Bladder microvascular endothelial cell (primary cell): ENCODE data around the gene ESPNL. TPM values are rescaled to one million over a fixed set of nuclear protein-coding genes. Genes with fewer than 3 reads are reported as not detected.

Experiments used
- total RNA-seq: library from RNA; depleted of rRNA; stranded (reverse); fragments of >200 nt; gene quantifications from 2 replicates; pipeline ENCODE4 v1.2.3, GENCODE V29; 2014

ESPNL gene, protein sequence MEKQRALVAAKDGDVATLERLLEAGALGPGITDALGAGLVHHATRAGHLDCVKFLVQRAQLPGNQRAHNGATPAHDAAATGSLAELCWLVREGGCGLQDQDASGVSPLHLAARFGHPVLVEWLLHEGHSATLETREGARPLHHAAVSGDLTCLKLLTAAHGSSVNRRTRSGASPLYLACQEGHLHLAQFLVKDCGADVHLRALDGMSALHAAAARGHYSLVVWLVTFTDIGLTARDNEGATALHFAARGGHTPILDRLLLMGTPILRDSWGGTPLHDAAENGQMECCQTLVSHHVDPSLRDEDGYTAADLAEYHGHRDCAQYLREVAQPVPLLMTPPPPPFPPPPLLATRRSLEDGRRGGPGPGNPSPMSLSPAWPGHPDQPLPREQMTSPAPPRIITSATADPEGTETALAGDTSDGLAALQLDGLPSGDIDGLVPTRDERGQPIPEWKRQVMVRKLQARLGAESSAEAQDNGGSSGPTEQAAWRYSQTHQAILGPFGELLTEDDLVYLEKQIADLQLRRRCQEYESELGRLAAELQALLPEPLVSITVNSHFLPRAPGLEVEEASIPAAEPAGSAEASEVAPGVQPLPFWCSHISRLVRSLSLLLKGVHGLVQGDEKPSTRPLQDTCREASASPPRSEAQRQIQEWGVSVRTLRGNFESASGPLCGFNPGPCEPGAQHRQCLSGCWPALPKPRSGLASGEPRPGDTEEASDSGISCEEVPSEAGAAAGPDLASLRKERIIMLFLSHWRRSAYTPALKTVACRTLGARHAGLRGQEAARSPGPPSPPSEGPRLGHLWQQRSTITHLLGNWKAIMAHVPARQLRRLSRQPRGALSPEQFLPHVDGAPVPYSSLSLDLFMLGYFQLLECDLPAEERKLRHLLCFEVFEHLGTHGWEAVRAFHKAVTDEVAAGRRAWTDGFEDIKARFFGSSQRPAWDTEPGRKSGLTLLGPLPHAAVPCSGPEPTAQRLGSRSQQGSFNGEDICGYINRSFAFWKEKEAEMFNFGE
- not detected in 2 replicates for total RNA-seq

DNA sequence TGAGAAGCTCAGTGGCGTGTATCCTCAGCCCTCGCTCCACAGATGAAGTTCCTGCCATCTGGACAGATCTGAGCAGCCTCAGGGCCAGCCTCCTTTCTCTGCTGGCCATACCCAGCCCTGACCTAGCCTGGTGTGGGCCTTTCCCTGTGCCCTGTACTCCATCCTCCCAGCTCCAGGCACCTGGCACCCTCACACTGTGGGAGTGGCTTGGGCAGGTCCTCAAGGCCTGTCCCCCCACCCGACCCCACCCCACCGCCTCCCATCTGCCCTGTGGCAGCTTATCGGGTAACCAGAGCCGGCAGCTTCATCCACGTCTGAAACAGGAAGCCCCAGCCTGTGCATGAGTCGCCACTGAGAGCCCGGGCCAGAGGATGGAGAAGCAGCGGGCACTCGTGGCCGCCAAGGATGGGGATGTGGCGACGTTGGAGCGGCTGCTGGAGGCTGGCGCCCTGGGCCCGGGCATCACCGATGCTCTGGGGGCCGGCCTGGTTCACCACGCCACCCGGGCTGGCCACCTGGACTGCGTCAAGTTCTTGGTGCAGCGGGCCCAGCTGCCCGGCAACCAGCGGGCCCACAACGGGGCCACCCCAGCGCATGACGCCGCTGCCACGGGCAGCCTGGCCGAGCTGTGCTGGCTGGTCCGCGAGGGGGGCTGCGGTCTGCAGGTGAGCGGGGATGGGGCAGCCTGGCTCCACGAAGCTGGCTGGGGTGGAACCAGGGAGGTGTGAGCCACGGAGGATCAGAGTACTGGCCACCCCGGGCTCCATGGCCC lies at the start of gene ESPNL:
ESPNL (plus strand) TSS at position 292 of the 772 bp plus-strand sequence; CDS start at position 372, 80 bp downstream.

DNA sequence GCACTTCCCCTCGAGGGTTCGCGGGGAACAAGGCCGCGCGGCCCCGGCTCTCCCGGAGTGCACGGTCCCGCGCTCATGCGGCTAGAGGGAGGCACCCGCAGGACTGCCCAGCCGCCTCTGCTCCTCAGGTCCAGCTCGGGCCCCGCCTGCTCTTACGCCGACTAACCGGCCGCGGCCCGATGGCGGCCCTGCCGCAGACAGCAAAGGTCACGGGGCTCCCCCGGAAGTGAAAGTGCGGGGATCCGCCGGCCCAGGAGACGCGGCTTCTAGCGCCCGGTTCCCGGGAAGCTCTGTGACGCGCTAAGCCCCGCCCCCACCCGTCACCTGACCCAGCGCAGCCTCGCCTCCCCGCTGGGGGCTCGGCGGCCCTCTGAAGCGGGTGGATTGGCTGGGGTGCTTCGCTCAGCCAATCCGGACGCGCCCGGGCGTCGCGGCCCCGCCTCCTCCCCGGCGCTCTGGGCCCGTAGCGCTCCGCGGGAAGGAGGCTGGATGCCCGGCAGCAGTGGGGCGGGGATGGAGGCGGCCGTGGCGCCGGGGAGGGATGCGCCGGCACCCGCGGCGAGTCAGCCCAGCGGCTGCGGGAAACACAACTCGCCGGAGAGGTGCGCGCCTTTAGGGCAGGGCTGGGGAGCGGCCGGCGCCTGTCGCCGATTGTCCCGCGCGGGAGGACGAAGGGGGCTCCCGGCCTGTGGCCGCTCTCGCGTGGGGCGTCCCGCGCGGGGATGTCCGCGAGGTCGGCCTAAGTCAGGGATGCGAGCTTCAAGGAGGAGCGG lies 39.4 kb upstream of the ESPNL start, which contains the start of gene SCLY:
SCLY (plus strand) TSS at position 460 of the 773 bp plus-strand sequence; CDS start at position 514, 54 bp downstream.

GRCh38 chr2:238138331-238139195 lies 38.4 kb downstream of the ESPNL start, which contains the start of gene KLHL30:
Gene KLHL30, plus strand, starts transcription at chr2:238138668. Its CDS starts 2,087 bp downstream, at chr2:238140755.

GRCh38 chr2:238158509-238159070 lies 58.5 kb downstream of the ESPNL start, which contains the start of gene ERFE:
Gene ERFE, plus strand, starts transcription at chr2:238158970. Its CDS starts 38 bp downstream, at chr2:238159008.

Other genes starting within 250 kb of the ESPNL start
- gene RAMP1, start 240.7 kb upstream of the ESPNL start, total RNA-seq = 0.25 TPM in 1 of 2 replicates, not detected in the other
- gene UBE2F, start 133.3 kb upstream of the ESPNL start, total RNA-seq = 28.3 and 38.3 TPM in 2 replicates
- gene SCLY, start 39.3 kb upstream of the ESPNL start, total RNA-seq = 18.5 and 23.3 TPM in 2 replicates
- gene KLHL30, start 38.3 kb downstream of the ESPNL start, total RNA-seq = under 0.01 TPM in 1 of 2 replicates, not detected in the other
- gene ERFE, start 58.6 kb downstream of the ESPNL start, total RNA-seq = 0.19 and 0.65 TPM in 2 replicates
- gene ILKAP, start 103.4 kb downstream of the ESPNL start, total RNA-seq = 19.4 and 34.5 TPM in 2 replicates
- gene HES6, start 139.7 kb downstream of the ESPNL start, total RNA-seq = 1.1 and 2.3 TPM in 2 replicates
- 0.97 and 3.1 TPM in 2 replicates for gene PER2, start 188.3 kb downstream of the ESPNL start, total RNA-seq
- 6.6 and 7.8 TPM in 2 replicates for gene TRAF3IP1, start 220.2 kb downstream of the ESPNL start, total RNA-seq